ENCODE data around the gene ST8SIA1. TPM values are rescaled to one million over a fixed set of nuclear protein-coding genes. Genes with fewer than 3 reads are reported as not detected.

The ST8SIA1 gene
- total RNA-seq, 1 donor from 2014 or later, result 7.7 TPM

GRCh38 chr12:22283006-22283506 is 51.5 kb downstream of the ST8SIA1 start:
- Histone ChIP-seq H3K27ac (ENCODE audit: low read depth, low read length) (peak overlapping the region; percentile 91), H4K20me1 (ENCODE audit: insufficient read depth, low read length) (no peaks in the 10 kb centered on the region), H3K4me3 (ENCODE audit: insufficient read depth, low read depth, low read length) (peak overlapping the region; percentile 40), H3K36me3 (ENCODE audit: insufficient read depth, low read length) (no peaks in the 10 kb centered on the region), H3K9ac (ENCODE audit: low read length) (peak overlapping the region; percentile 77), H3K9me3 (ENCODE audit: insufficient read depth, low read depth, low read length) (no peaks in the 10 kb centered on the region), H3K4me1 (ENCODE audit: insufficient read depth, low read length) (peaks cover 48% of the 10 kb centered on the region), H2AFZ (ENCODE audit: low read depth, low read length) (no peak overlapping the region), H3K4me2 (ENCODE audit: low read length) (peak overlapping the region; percentile 82), H3K79me2 (ENCODE audit: insufficient read depth, low read length) (no peaks in the 10 kb centered on the region), H3K27me3 (ENCODE audit: insufficient read depth, low read length) (no peaks in the 10 kb centered on the region)
- H3K4me3 Mint-ChIP-seq (ENCODE audit: unreplicated experiment), result no peak overlapping the region
- H3K4me1 Mint-ChIP-seq (ENCODE audit: low read depth, unreplicated experiment), result peaks cover 57% of the 10 kb centered on the region
- H3K36me3 Mint-ChIP-seq (ENCODE audit: low read depth, unreplicated experiment), result peaks cover 1% of the 10 kb centered on the region
- FAIRE-seq (peak; percentile 98), DNase-seq (ENCODE audit: low read depth) (peak; percentile 89)
- no peaks in the 10 kb centered on the region for H3K9me3 Mint-ChIP-seq (ENCODE audit: unreplicated experiment)
- H3K27ac Mint-ChIP-seq (ENCODE audit: unreplicated experiment), result peak overlapping the region; percentile 98
- no peaks in the 10 kb centered on the region for H3K27me3 Mint-ChIP-seq (ENCODE audit: low read depth, unreplicated experiment)
- TF ChIP-seq EZH2 (IDR thresholded peaks at IDR 0.05; ENCODE audit: insufficient read depth, low read length) (no peak), CTCF (IDR thresholded peaks at IDR 0.05; ENCODE audit: insufficient read depth, low read depth, low read length) (no peak)

GRCh38 chr12:22282283-22282682 is 52.2 kb downstream of the ST8SIA1 start:
- Histone ChIP-seq H3K9me3 (ENCODE audit: insufficient read depth, low read depth, low read length) (no peaks in the 10 kb centered on the region), H3K4me1 (ENCODE audit: insufficient read depth, low read length) (peaks cover 41% of the 10 kb centered on the region), H3K36me3 (ENCODE audit: insufficient read depth, low read length) (no peaks in the 10 kb centered on the region), H3K27ac (ENCODE audit: low read depth, low read length) (peak overlapping the region; percentile 91), H3K79me2 (ENCODE audit: insufficient read depth, low read length) (no peaks in the 10 kb centered on the region), H3K4me2 (ENCODE audit: low read length) (peak overlapping the region; percentile 82), H3K27me3 (ENCODE audit: insufficient read depth, low read length) (no peaks in the 10 kb centered on the region), H2AFZ (ENCODE audit: low read depth, low read length) (peak overlapping the region; percentile 51), H3K9ac (ENCODE audit: low read length) (peak overlapping the region; percentile 77), H3K4me3 (ENCODE audit: insufficient read depth, low read depth, low read length) (peak overlapping the region; percentile 40), H4K20me1 (ENCODE audit: insufficient read depth, low read length) (no peaks in the 10 kb centered on the region)
- Mint-ChIP-seq H3K36me3 (ENCODE audit: low read depth, unreplicated experiment) (peaks cover 1% of the 10 kb centered on the region), H3K27me3 (ENCODE audit: low read depth, unreplicated experiment) (no peaks in the 10 kb centered on the region), H3K4me1 (ENCODE audit: low read depth, unreplicated experiment) (peaks cover 50% of the 10 kb centered on the region), H3K27ac (ENCODE audit: unreplicated experiment) (peak overlapping the region; percentile 98), H3K9me3 (ENCODE audit: unreplicated experiment) (no peaks in the 10 kb centered on the region), H3K4me3 (ENCODE audit: unreplicated experiment) (no peak overlapping the region)
- TF ChIP-seq EZH2 (IDR thresholded peaks at IDR 0.05; ENCODE audit: insufficient read depth, low read length) (no peak), CTCF (IDR thresholded peaks at IDR 0.05; ENCODE audit: insufficient read depth, low read depth, low read length) (no peak)
- peak; percentile 87 for DNase-seq (ENCODE audit: low read depth)
- FAIRE-seq, result peak; percentile 78

GRCh38 chr12:22276867-22277266 is 57.6 kb downstream of the ST8SIA1 start:
- Histone ChIP-seq H3K4me2 (ENCODE audit: low read length) (no peak overlapping the region), H2AFZ (ENCODE audit: low read depth, low read length) (no peak overlapping the region), H3K27ac (ENCODE audit: low read depth, low read length) (no peak overlapping the region), H3K9me3 (ENCODE audit: insufficient read depth, low read depth, low read length) (no peaks in the 10 kb centered on the region), H3K9ac (ENCODE audit: low read length) (no peak overlapping the region), H3K79me2 (ENCODE audit: insufficient read depth, low read length) (no peaks in the 10 kb centered on the region), H3K4me1 (ENCODE audit: insufficient read depth, low read length) (peaks cover 16% of the 10 kb centered on the region), H3K36me3 (ENCODE audit: insufficient read depth, low read length) (no peaks in the 10 kb centered on the region), H3K4me3 (ENCODE audit: insufficient read depth, low read depth, low read length) (no peak overlapping the region), H3K27me3 (ENCODE audit: insufficient read depth, low read length) (no peaks in the 10 kb centered on the region), H4K20me1 (ENCODE audit: insufficient read depth, low read length) (no peaks in the 10 kb centered on the region)
- H3K27me3 Mint-ChIP-seq (ENCODE audit: low read depth, unreplicated experiment), result no peaks in the 10 kb centered on the region
- H3K4me3 Mint-ChIP-seq (ENCODE audit: unreplicated experiment), result no peak overlapping the region
- peaks cover 1% of the 10 kb centered on the region for H3K36me3 Mint-ChIP-seq (ENCODE audit: low read depth, unreplicated experiment)
- TF ChIP-seq EZH2 (IDR thresholded peaks at IDR 0.05; ENCODE audit: insufficient read depth, low read length), result no peak
- no peak for TF ChIP-seq CTCF (IDR thresholded peaks at IDR 0.05; ENCODE audit: insufficient read depth, low read depth, low read length)
- DNase-seq (ENCODE audit: low read depth) (no peak), FAIRE-seq (no peak)
- H3K27ac Mint-ChIP-seq (ENCODE audit: unreplicated experiment), result peak overlapping the region; percentile 94
- no peaks in the 10 kb centered on the region for H3K9me3 Mint-ChIP-seq (ENCODE audit: unreplicated experiment)
- peaks cover 27% of the 10 kb centered on the region for H3K4me1 Mint-ChIP-seq (ENCODE audit: low read depth, unreplicated experiment)
